Astrocyte of the spinal cord (primary cell): ENCODE results near the gene APC.

Source experiments
- DNase-seq: peaks from one replicate; pipeline ENCODE4 v3.0.0; 2011; ENCODE audit warnings: low read depth, low spot score
- H3K4me3 ChIP-seq: 2 replicates; pipeline ENCODE4 v1.5.1; 2011; ENCODE audit warnings: low read depth, mild to moderate bottlenecking, low read length, moderate library complexity
- CTCF ChIP-seq: IDR thresholded peaks from 2 replicates; pipeline ENCODE4 v1.5.1; 2012; ENCODE audit warnings: low read depth, mild to moderate bottlenecking, low read length, inconsistent platforms
- in situ Hi-C: cut with HindIII; loops from 2 replicates; pipeline ENCODE4 v1.10.0; 2017; ENCODE audit warnings: low sequenced_read_pairs

The APC gene

GRCh38 chr5:112732131-112732530 lies 5.6 kb upstream of the APC start:
- in situ Hi-C loops, result no loop called here
- H3K4me3 ChIP-seq, result no peak overlapping the region
- no peak for TF ChIP-seq CTCF
- DNase-seq, result no peak

GRCh38 chr5:112733586-112733985 lies 4.1 kb upstream of the APC start:
- DNase-seq, result no peak
- TF ChIP-seq CTCF, result no peak
- H3K4me3 ChIP-seq, result no peak overlapping the region
- in situ Hi-C loops, result no loop called here

GRCh38 chr5:112734597-112734996 lies 3.1 kb upstream of the APC start:
- TF ChIP-seq CTCF, result no peak
- DNase-seq, result no peak
- in situ Hi-C loops, result no loop called here
- no peak overlapping the region for H3K4me3 ChIP-seq

- in situ Hi-C loops, result no loop called here
- no peak overlapping the region for H3K4me3 ChIP-seq
- DNase-seq, result peak; percentile 16
- no peak for TF ChIP-seq CTCF
Measured at GRCh38 chr5:112735702-112736101, 2.0 kb upstream of the APC start.

- in situ Hi-C loops, result no loop called here
Measured at GRCh38 chr5:112737070-112737462, 619 bp upstream of the APC start.

GRCh38 chr5:112738191-112738560 lies 491 bp downstream of the APC start:
- DNase-seq, result peak; percentile 17
- in situ Hi-C loops, result no loop called here
- no peak for TF ChIP-seq CTCF
- peak overlapping the region; percentile 77 for H3K4me3 ChIP-seq

More at GRCh38 chr5:112737070-112737462, 619 bp upstream of the APC start:
- peak overlapping the region; percentile 77 for H3K4me3 ChIP-seq
- no peak for TF ChIP-seq CTCF
- peak; percentile 22 for DNase-seq

GRCh38 chr5:112742424-112742823 lies 4.7 kb downstream of the APC start:
- peak; percentile 16 for DNase-seq
- in situ Hi-C loops, result no loop called here
- no peak overlapping the region for H3K4me3 ChIP-seq
- TF ChIP-seq CTCF, result no peak
